ENCODE measurements around the gene NTRK3.

Gene NTRK3

GRCh38 chr15:88256279-88257230 lies at the start of gene NTRK3:
NTRK3 (minus strand) TSS chr15:88256739; CDS start chr15:88256153, 586 bp downstream.
- DNase-seq (ENCODE audit: low read depth in 2 of 2): no peak

DNA sequence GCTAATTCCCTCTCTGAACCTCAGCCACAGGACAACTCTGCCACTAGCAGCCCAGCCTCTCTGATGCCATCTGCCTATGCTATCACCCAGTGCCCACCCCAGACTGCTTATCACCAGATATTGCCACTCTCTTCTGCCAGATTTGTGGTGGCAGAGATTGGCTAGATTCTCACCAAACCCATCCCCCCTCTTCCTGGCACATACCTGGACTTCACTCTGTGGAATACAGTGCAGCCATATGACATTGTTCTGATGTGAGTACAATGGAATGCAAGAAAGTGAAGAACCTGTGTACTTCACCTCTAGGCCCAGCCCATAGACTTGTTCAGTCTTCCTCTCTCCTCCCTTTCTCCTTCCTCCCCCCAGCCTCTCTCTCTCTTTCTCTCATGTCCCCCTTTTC lies 46.9 kb upstream of the NTRK3 start:
- DNase-seq (ENCODE audit: low read depth in 2 of 2): no peak

DNA sequence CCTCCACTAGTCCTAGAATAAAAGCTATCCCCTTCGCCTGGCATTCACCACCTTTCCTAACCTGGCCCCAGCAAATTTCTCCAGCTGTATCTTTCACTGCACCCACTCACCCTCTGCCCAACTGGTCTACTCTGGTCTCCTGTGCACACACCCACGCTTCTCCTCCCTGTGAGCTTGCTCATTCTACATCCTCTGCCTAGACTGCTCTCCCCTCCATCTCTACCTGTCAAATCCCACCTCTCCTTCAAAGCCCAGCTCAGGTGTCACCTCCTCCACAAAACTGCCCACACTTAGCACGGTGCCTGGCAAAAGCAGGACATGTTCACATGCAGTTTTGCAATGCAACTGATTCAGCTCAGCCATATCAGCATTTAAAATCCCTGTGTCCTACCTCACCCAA lies 45.8 kb upstream of the NTRK3 start:
- no peak for DNase-seq (ENCODE audit: low read depth in 2 of 2)

DNA sequence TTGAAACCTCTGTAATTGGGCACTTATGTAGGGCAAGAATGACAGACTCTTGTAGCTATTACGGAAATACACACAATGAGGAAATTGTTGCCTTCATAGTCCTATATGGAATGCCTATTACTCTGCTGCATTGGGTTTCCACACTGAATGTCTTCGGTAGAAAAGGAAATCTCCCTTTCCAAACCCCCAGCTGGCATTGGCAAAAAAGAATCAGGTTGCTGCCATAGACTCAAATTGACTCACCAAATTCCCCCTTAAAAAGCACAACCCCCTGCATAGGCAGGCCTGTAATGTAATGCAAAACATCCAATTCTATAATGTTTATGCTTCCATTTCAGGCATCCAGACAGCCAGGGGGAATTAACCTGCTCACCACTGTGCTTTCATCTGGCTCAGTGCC lies 44.8 kb upstream of the NTRK3 start:
- no peak for DNase-seq (ENCODE audit: low read depth in 2 of 2)

- DNase-seq (ENCODE audit: low read depth in 2 of 2): no peak
Measured at GRCh38 chr15:88300861-88301260, 44.3 kb upstream of the NTRK3 start.

DNA sequence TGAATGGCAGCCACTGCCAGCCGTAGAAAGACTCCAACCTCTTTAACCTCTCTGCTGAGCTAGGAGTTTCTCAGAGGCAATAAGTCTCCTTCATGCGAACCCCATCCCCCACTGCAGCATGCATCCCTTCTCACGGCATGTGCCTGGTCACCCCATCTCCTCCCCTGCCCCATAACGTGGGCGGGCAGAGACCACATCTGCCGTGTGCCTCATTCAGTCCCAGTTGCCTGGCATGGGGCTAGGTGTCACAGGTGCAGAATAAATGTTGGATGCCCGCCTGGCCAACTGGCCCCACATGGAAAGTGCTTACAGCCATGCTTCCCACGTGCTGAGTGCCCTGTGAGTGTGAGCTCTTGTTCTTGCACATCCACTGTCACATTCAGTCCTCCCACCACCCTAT lies 43.5 kb upstream of the NTRK3 start:
- DNase-seq (ENCODE audit: low read depth in 2 of 2): no peak

DNA sequence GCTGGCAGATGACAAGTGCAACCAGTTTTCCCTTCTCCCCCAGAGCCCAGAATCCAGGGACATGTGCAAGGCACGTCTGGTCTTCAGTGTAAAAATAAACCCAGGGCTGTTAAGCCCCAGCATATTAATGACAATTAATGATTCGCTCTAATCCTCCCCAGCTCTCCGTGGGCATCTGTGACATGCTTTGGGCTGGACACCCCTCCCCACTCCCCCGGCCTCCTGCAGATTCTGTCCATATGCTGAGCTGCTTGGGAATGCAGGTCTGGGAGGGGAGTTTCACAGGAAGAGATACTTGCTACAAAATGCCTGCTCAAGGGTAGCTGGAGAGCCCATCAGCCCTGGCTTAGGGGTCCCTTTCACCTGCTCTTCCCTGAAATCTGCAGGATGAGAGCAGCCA lies 43.0 kb upstream of the NTRK3 start:
- DNase-seq (ENCODE audit: low read depth in 2 of 2): no peak

GRCh38 chr15:88288661-88289060 lies 32.1 kb upstream of the NTRK3 start:
- DNase-seq (ENCODE audit: low read depth in 2 of 2): no peak

DNA sequence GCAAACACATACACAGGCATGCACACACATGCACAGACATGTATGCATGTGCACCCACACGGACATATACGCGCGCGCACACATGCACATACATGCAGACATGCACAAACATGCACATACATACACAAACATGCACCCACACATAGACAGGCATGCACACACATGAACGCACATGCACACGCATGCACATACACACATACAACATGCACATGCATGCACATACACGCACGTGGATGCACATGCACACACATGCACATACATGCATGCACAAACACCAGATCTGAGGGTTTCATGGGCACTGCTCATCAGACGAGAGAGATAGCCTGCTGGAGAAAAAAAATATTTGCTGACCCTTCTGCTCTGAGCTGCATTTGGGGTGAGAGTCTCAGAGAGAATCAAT lies 31.7 kb upstream of the NTRK3 start:
- DNase-seq (ENCODE audit: low read depth in 2 of 2): no peak

GRCh38 chr15:88284318-88284998 lies 27.9 kb upstream of the NTRK3 start:
- DNase-seq (ENCODE audit: low read depth in 2 of 2): no peak

DNA sequence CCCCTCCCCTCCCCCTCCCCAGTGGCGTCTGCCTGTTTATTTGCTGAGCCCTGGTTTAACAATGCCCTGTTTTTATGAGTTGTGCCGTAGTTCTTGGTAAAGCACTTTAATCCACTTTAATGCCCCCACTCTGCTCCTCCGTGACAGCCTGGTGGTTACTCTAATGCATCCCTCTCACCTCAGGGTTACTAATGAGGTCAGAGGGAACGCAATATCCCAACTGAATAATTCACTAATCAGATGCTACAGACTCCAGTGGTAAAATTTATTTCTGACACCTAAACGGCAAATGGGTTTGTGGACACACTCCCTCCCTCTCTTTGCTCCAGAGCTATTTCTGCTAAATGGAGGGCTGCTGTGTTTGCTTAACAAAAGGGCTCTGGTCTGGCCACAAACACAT lies 26.1 kb upstream of the NTRK3 start:
- DNase-seq (ENCODE audit: low read depth in 2 of 2): no peak

GRCh38 chr15:88276821-88277410 lies 20.4 kb upstream of the NTRK3 start:
- DNase-seq (ENCODE audit: low read depth in 2 of 2): no peak

GRCh38 chr15:88275804-88276203 lies 19.3 kb upstream of the NTRK3 start:
- no peak for DNase-seq (ENCODE audit: low read depth in 2 of 2)

- DNase-seq (ENCODE audit: low read depth in 2 of 2): peak in 1 of 2 donors; percentile 43
Measured at GRCh38 chr15:88274553-88275460, 18.3 kb upstream of the NTRK3 start.

DNA sequence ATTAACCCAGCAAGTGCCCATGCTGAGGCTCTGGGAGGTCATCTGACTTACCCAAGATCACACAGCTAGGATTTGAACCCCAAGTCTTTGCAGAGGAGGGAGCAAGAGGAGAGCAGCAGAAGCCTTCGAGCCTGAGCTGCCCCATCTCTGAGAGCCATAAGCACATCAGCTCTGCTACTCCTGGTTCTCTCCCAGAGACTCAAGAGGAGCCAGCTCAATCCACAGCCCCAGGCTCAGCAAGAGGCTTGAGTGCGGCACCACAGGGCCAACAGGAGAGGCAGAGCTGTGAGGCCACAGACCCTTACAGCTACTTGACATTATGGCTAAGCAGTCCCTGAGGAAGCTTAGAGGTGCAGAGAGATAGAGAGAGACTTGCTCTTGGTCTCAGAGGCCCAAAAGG lies 15.9 kb upstream of the NTRK3 start:
- DNase-seq (ENCODE audit: low read depth in 2 of 2): no peak

GRCh38 chr15:88269356-88270062 lies 13.0 kb upstream of the NTRK3 start:
- no peak for DNase-seq (ENCODE audit: low read depth in 2 of 2)

GRCh38 chr15:88267720-88268119 lies 11.2 kb upstream of the NTRK3 start:
- no peak for DNase-seq (ENCODE audit: low read depth in 2 of 2)

DNA sequence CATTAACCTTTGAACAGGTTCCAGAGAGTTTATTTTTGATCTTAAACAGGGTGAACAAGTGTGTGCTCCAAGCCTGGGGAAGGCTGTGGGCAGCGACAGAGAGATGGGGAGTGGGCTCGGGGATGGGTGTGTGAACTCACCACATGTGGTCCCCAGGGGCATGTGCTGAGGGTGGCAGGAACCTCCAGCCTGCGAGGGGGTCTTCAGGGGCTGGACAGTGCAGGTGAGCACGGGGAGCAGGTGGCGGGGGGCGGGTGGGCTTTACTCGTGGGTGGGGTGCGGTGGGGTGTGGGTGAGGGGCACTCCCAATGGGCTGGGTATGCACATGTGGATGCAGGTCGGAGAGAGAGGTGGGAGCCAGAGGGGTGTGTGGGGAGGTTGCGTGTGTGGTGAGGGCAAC lies 9.6 kb upstream of the NTRK3 start:
- DNase-seq (ENCODE audit: low read depth in 2 of 2): no peak

- no peak for DNase-seq (ENCODE audit: low read depth in 2 of 2)
Measured at GRCh38 chr15:88264622-88265021, 8.1 kb upstream of the NTRK3 start.

DNA sequence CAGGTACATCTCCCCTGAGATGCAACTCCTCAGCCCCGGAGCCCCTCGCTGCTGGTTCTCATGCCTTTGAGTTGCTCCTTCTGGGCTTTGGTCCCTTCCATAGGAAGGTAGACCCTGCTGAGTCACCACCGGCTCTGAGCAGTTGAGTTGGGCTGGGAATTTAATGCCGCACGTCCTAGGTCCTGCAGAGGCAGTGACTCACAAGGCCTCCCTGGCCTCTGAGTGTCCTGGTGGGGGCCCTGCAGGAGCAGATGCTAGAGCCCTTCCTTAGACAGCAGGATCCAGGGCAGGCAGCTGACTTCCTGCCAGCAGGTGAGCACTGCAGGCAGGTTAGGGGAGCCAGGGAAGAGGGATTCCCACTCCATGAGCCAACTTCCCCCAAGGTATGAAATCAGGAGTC lies 5.5 kb upstream of the NTRK3 start:
- no peak for DNase-seq (ENCODE audit: low read depth in 2 of 2)

GRCh38 chr15:88258093-88258641 lies 1.6 kb upstream of the NTRK3 start:
- no peak for DNase-seq (ENCODE audit: low read depth in 2 of 2)
